NCI-H1092 treated with DMSO at 0.1 percent for 48 hours (cell line): ENCODE measurements around the gene AP1S3.
"Not testable (repeated sequence)": the region's sequence is repeated elsewhere in the genome, so short reads cannot be mapped to it uniquely, and the experiment has no call there.

ENCODE experiments used
- DNase-seq: peaks from one replicate; lab custom pipeline; 2025; lab: John Stamatoyannopoulos, UW

Gene AP1S3

DNA sequence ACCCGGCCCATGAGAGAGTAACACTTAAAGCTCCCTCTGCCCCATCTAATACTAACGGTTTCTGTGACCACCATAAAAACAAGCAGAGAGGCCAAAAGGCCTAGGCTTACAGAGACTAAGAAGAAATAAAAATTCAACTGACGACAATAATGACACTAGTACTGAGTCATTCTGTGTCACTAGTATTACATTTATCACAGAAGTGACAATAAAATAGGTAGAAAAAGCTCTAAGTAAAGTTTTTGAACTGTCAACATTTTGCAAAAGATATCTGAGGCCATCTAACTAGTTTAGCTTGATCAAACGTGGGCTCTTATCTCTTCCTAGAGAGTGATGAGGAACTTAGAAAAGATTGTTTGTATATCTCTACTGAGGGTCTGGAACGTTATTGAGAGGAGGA lies 35.6 kb downstream of the AP1S3 start:
- no peak for DNase-seq

DNA sequence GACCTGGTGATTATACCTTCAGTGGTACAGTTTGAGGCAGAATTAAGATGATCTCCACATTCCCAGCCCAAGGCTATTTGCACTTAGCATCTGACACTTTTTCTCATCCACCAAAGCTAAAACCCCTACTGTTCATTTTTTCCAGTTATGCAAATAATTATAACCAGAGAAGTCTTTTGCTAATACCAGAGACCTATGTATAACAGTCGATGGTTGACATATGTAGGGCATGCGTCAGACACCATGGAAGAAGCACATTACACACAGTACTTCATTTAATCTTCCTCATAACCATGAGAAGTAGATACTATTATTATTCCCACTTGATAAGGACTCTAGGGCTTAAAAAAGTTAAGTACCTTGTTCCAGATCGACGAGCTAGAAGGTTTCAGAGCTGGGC lies 36.5 kb downstream of the AP1S3 start:
- DNase-seq: no peak

DNA sequence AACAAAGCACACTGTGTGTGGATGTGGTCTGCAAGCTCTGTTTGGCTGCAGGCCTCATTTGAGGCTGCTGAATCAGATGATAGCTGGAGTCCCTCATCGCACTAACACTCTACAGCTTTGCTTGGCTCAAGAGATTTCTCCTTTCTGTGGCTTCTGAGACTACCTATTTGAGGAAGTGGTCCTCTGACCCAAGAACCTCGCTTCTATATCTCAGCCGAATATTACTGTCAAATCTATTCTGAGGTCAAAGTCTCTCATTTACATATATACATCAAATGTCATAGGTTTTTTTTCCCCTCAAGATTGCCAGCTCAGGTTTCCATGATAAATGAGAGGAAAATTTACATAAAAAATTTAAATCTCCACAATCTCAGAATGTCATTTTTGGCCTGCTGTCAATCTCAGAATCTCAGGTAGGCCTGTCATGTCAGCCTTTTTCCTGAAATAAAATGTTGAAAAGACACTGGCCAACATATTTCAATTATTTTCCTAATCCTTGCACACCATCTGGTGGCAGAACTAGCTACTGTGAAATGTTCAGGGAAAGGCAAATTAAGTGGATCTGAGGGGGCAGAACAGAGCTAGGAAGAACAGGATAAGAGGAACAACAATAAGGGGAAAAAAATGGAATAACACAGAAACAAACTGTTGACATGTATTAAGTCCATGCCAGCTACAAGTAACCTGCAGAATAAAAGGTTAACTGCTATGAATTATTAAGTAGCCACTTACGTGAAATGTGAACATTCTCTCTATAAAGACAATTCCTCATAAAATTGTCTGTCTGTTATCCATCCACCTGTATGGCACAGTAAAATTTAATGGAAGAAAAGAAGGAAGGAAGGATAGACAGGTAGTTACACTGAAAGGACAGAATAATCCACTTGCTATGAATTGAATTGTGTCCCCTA lies 39.3 kb downstream of the AP1S3 start:
- peak; percentile 7 for DNase-seq

DNA sequence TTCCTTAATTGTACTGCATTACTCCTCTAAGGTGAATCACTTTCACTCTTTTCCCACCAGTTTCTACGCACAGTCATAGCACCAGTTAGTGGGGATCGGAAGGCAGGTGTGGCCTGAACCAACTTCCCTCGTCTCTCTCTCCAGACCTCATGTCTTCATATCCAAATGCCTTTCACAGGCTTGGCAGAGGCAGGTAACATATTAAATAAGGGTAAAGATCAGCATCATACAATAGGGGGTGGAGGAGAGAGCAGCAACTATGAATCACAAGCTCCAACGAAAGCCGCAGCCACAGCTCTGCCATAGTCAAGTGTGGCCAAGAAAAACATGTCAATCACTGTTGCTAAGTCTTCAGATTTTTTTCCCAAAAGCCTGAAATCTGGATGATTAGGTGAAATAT lies 40.3 kb downstream of the AP1S3 start:
- no peak for DNase-seq

DNA sequence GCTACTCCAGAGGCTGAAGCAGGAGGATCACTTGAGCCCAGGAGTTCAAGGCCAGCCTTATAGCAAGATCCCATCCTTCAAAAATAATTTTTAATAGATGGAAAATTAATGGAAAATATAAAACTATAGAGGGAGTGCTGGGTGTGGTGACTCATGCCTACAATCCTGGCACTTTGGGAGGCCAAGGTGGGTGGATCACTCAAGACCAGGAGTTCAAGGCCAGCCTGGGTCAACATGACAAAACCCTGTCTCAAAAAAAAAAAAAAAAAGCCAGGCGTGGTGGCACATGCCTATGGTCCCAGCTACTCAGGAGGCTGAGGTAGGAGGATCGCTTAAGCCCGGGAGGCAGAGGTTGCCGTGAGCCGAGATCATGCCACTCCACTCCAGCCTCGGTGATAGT lies 48.0 kb downstream of the AP1S3 start:
- no peak for DNase-seq

DNA sequence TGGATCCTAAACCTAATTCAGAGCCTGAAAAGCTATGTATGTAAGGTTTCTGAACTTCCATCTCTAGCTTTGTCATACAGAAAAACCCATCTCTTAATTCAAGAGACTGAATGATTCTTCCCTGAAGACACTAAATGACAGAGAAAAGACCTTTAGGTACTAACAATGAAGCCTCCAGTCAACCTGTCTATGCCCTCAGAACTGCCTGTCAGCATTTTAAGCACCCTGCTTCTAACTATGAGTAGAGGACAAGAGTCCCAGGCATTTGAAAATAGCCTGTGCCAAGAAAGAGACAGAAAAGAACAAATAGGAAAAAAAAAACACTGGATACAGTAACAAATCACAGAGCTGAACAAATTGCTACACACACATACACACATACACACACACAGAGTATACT lies 48.6 kb downstream of the AP1S3 start:
- DNase-seq: no peak

DNA sequence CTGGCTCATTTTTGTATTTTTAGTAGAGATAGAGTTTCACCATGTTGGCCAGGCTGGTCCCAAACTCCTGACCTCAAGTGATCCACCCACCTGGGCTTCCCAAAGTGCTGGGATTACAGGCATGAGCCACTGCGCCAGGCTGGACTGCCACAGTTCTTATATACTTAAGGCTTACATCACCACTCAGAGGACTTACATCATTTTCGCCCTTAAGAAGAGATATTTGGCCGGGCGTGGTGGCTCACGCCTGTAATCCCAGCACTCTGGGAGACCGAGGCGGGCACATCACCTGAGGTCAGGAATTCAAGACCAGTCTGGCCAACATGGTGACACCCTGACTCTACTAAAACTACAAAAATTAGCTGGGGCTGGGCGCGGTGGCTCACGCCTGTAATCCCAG lies 49.3 kb downstream of the AP1S3 start:
- DNase-seq: not testable (repeated sequence)

DNA sequence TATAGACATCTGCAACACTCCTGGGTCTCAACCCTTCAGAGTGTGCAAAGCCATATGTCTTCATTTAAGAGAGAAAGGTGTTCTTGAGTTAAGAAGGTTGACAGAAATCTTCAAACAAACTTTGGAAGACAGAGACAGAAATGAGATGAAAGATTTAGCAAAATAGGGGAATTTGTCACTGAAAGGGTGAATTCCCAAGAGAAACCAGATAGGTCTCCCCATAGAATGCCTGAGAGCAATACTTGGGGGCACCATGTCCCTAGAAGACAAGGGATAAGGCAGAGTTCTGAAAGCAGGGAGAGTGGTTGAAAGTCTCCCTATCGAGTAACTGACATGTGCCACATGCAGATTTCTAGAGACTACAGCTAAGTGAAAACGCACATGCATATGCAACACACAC lies 50.0 kb downstream of the AP1S3 start:
- DNase-seq: no peak

DNA sequence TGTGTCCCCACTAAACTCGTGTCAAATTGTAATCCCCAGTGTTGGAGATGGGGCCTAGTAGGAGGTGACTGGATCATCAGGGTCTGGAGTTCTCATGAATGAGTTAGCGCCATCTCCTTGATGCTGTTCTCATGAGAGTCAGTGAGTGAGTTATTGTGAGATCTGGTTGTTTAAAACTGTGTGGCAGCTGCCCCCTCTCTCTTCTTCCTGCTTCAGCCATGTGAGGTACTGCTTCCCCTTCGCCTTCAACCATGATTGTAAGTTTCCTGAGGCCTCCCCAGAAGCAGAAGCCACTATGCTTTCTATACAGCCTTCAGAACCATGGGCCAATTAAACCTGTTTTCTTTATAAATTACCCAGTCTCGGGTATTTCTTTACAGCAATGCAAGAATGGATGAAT lies 50.4 kb downstream of the AP1S3 start:
- no peak for DNase-seq

DNA sequence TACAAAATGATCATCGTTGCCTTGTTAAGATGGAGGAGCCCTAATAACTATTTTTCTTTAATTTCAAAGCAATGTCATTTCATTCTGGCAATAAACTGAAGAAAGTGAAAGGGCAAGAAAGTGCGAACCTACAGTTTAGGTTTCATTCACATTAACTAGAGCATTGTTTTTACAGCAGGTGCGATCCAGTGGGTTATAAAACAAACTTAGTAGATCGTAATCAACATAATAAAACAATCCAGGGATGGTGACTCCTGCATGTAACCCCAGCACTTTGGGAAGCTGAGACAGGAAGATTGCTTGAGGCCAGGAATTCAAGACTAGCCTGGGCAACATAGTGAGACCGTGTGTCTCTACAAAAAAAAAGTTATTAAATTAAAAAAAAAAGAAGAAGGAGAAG lies 51.1 kb downstream of the AP1S3 start:
- no peak for DNase-seq

DNA sequence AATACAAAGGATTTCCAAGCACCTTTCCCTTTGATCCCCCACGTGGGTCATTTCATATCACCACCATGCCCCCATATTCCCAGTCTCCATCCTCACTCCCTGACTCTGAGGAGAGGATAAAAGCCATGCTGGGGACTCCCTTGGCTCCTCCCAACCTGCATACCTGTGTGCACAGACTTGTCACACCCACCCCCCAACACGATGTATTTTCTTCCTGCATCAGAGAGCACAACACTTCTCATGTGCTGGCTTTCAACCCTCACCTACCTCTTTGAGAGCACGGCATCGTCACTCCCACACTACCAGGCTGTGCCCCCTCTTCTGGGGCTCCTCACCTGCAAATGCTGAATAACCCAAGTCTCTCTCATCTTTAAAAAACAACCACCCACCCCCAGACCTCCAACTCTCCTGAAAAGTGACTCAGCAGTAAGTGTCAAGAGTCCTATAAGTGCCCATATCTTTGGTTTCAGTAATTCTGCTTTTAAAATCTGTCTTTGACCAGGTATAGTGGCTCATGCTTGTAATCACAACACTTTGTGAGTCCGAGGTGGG lies 53.1 kb downstream of the AP1S3 start:
- DNase-seq: no peak

DNA sequence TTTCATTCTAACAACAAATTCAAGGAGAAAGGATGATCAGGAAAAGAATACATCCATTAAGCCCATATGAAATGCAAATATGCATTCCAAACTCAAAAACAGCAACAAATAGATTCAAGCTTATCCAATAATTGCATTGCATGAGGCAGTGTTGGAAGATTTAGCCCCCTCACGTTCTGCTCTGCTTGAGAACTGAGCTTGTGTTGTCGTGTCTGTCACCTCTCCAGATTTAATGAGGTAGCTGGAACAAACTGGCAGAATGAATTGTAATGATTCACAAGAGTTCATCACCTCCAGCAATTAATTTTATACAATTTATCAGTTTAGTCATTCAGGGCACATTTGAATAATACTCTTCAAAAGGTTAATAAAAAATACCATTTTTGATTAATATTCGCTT lies 54.8 kb downstream of the AP1S3 start:
- DNase-seq: no peak

DNA sequence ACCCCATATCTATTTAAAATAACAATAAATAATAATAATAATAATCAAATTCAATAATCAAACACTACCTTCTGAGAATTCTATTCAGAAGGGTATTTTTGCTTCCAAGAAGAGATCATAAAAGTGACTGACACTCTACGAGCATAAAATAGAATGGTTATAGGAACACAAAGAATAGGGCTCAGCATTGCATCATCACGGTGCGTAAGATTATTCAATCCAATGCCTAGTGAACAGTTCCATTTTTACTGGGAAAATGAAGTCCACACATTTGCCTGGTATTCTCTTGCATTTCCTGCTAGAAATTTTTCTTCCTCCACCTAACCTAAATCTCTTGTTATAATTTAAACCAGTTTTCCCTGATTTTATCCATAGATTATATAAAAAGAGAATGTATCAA lies 55.8 kb downstream of the AP1S3 start:
- DNase-seq: no peak

DNA sequence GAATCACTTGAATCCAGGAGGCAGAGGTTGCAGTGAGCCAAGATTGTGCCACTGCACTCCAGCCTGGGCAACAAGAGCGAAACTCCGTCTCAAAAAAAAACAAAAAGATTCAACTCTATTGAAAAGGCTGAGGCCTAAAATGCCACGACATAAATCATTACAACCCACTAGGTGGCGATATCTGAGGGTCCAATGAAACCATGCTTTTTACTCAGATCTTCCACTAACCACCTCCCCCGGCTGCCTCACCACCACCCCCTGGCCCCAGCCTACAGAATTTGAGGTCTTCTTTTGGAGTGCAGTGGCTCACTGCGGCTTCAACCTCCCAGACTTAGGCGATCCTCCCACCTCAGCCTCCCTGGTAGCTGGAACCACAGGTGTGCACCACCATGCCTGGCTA lies 57.5 kb downstream of the AP1S3 start:
- DNase-seq: no peak

DNA sequence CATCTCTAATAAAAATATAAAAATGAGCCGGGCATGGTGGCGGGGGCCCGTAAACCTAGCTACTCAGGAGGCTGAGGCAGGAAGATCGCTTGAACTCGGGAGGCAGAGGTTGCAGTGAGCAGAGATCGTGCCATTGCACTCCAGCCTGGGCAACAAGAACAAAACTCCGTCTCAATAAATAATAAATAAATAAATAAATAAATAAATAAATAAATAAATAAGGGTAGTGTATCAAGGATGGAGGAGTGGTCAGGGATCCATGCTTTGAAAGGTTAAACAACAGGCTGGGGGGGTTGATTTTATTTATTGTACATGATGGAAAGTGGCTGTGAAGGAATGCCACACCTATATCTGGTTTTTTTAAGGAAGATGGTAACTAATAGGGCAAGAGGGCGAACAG lies 63.2 kb downstream of the AP1S3 start:
- no peak for DNase-seq

DNA sequence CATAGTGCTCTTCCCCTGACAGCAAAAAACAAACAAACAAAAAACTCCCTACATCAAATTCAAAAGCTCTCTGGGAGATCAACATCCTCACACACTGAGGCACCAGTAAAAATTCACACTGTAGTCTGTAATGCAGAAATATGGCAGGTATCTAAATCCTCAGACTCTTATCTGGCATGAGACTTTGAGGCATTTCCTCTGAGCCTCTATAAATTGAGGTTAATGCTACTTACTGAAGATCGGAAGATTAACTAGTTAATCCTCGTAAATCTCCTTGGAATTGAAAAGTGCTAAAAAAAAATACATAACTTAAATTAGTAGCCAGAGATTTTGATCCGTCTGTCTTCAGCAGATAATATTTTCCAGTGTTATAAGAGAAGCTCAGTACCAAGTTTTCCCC lies 65.0 kb downstream of the AP1S3 start:
- DNase-seq: no peak

DNA sequence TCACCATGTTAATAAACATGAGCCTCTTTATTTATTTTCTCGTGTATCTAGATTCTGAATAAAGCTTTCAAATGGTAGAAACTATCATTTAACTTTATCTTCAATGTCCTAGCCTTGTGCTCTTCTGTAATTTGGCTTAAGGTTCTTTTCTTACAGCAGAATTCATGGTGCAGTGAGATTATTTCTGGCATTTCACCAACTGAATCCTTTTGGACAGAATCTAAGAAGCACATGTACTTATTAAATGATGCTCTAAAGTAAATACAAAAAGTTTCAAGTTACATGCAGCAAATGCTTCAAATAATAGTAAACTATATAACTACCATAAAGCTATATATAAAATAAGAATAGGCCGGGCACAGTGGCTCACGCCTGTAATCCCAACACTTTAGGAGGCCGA lies 65.9 kb downstream of the AP1S3 start:
- DNase-seq: no peak

DNA sequence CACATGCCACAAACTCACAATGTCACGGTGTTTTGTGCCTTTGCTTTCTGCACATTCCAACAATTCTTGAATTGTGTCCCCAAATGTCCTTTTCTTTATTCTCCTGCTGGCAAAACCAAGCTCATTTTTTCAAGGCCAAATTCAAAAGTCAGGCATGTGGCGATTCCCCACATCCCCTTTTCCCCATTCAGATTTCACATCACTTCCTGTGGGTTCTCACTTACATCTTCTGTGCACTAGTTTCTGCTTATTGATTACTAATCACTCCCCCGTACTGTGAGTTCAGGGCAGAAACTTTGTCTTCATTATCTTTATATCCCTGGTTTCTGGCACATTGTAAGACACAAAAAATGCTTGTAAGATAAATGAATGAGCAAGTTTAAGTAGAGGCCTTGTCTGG lies 69.2 kb downstream of the AP1S3 start:
- no peak for DNase-seq

DNA sequence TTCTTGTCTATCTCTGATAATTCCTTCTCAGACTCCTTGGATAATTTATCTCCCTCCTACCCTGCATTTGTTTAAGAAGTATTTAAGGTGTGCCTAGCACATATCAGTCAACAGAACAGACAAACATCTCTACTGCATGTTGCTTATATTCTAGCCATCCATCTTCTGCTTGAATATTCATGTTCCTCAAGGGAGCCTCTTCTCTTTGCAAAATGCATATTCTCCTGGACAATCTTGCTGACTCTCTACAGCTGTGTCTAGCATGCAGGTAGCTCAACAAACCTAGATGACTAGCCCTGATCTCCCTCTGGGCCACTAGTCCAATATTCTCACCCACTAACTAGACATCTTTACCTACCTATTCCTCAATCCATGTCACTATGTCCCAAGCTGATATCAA lies 70.0 kb downstream of the AP1S3 start:
- no peak for DNase-seq

DNA sequence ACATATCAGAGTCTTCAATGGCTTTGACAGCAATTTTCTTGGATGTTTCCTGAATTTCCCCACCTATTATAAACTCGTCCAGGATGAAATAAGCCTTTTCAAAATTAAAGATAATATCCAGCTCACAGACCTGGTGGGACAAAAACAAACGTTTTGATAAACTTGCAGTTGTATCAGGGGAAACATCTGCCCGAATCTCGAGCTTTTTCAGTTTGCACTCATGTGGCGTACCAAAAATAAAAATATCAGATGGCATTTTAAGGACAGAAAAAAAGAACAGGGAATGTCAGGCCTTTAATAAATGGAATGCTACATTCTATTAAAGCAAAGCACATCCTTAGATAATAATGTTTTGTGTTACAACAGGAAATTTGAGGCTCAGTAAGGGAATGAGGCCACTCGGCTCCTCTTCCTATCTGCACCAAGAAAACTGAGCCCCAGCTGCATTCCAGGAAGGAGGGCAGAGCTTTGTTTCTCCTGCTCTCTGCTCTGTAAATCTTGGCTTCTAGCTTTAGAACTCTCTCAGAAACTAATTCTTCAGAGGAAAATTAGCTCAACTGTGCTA lies 72.1 kb downstream of the AP1S3 start:
- no peak for DNase-seq

DNA sequence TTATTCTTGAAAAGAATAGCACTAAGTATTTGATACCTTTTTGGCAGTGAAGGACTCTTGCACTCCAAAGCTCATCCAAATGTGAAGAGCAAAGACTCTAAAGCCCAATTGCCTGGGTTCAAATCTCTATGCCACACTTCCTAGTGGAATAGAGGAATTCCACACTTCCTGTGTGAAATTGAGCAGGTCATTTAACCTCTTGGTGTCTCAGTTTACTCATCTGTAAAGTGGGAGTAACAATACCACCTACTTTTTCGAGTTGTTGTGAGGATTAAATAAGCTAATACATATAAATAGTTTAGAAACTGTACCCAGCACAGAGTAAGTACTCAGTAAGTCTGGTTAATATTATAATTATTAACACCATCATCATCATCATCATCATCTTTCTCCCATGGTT lies 72.6 kb downstream of the AP1S3 start:
- DNase-seq: no peak

DNA sequence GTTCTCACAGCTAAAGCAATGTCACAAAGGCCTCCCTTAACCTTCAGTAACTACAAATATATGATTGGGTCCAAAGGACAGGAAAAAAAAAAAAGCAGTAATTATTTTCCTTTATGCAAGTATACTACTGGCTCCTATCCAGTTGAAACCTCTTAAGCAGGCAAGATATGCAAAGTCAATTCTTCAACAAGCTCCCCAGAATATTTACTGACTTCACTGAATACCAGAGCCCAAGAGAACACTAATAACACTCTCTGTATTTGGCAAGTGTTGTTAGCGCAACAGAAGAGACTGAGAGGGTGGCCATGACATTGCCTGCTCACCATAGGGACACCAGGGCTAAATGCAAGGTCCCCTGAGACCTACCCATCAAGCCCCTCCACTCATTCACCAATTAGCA lies 74.5 kb downstream of the AP1S3 start:
- DNase-seq: no peak

DNA sequence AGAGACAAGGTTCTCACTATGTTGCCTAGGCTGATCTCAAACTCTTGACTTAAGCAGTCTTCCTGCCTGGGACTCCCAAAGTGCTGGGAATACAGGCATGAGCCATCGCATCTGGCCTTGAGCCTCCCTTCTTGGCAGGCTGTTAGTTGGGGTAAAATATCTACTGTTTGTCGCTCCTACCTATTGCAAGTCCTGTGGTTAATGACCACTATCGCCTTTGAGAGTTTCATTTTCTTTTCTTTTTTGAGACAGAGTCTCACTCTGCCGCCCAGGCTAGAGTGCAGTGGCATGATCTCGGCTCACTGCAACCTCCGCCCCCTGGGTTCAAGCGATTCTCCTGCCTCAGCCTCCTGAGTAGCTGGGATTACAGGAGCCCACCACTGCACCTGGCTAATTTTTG lies 75.6 kb downstream of the AP1S3 start:
- DNase-seq: not testable (repeated sequence)
